Activated CD4-positive, CD25-positive, alpha-beta regulatory T cell (primary cell): ENCODE measurements around the gene ADGRG3.
A peak's percentile ranks its signal among the peaks of the same experiment; 100 is the strongest.
"Not testable (repeated sequence)": the region's sequence is repeated elsewhere in the genome, so short reads cannot be mapped to it uniquely, and the experiment has no call there.

Experiments
- DNase-seq, 4 experiments: peaks; one replicate each; lab custom pipeline; 2025; lab: John Stamatoyannopoulos, UW

ADGRG3 gene

DNA sequence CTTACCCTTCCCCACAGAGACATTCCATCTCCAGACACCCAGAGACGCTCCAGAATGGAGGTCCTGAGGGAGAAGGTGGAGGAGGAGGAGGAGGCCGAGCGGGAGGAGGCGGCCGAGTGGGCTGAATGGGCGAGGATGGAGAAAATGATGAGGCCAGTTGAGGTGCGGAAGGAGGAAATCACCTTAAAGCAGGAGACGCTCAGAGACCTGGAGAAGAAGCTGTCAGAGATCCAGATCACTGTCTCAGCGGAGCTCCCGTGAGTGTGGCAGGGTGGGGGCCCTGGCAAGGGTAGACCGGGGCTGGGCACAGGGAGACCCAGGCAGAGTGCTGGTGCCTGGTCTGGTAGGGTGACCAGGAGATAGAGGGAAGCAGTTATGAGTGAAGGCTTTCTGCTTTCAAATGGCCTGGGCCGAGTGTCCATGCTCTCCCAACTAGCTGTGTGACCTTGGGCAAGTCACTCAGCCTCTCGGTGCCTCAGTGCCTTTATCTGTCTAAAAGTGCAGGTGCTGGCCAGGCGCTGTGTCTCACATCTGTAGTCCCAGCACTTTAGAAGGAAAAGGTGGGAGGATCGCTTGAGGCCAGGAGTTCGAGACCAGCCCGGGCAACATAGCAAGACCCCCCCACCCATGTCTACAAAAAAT, 29.9 kb downstream of the ADGRG3 start:
- DNase-seq = no peak

DNA sequence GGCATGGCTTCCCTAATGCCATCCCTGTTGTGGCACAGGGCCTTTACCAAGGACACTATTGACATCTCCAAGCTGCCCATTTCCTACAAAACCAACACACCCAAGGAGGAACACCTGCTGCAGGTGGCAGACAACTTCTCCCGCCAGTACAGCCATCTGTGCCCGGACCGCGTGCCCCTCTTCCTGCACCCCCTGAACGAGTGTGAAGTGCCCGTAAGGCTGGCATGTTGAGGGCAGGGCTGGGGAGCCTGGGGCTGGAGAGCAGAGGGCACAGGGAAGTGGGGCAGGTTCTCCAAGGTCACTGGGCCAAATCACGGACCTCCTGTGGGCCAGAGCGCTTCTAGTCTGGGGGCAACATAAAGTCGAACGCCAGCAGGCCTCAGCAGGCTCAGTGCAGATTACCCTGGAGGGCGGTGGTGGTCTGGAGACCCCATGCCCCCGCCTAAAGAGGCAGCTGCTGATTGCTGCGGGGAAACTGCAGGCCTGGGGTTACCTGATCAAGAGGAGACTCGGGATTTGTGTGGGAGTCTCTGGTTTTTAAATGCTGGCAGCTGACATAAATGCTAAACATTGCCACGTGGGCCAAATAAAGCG, 30.8 kb downstream of the ADGRG3 start:
- no peak for DNase-seq

DNA sequence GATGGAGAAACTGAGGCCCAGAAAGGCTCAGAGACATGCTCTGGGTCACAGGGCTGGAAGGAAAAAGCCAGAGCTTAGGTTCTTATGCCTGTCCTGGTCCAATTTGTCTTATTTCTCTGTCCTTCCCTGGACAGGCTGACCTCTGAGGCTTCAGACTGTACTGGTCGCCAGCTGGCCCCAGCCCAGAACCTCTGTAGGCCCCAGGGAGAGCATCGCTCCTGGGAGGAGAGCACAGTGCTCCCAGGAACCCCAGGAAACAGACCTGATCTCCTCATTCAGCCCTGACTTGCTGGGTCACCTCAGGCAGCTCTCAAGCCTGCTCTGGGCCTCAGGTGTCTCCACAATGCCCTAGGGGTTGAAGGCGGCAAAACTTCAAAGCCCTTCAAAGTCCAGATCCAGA, 31.4 kb downstream of the ADGRG3 start:
- no peak for DNase-seq

DNA sequence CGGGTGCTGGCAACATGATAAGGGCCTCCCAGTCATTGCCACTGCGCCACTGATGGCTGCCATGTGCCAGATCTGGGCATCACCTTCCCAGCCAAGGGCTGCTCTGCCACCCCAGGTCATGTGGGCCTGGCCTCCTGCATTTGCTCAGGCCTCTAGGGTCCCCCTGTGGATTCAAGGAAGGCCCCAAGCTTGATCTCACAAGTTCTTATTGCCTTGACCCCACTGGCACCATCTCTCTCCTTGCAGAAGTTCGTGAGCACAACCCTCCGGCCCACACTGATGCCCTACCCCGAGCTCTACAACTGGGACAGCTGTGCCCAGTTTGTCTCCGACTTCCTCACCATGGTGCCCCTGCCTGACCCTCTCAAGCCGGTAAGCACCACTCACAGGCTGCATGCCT, 31.8 kb downstream of the ADGRG3 start:
- no peak for DNase-seq

DNA sequence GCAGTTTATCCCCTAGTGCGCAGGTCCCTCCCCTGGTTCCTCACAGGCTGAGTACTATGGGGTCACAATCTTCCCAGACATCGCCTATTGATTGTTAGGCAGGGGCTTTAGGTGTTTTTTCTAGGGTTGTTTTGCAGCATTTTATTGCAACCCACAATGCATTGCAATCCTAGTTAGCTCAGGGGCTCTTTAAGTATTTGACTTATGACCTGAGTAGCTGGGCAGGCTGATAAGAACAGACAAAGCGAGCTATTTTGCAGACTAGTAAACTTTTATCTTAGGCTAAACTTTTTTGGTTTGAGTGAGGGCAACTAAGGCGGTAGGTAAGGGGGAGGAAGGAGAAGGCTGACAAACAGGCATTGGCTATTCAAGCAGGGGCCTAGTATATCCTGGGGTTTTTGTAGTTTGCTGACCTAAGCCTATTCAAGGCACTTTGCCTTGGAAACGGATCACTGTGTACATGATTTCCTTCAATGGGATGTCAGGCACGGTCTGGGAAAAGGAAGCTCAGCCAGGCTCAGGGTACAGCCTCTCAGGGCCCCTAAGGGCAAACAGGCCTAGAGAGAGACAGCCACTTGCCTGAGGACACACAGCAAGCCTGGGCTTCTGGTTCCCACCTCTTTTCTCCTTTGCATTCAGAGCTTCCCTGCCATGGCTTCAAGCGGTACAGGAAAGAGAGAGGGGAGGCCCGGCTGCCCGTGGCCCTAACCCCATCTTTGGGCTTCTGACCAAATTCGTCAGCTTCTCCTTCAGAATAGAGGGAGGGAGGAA, 32.9 kb downstream of the ADGRG3 start:
- DNase-seq = no peak

DNA sequence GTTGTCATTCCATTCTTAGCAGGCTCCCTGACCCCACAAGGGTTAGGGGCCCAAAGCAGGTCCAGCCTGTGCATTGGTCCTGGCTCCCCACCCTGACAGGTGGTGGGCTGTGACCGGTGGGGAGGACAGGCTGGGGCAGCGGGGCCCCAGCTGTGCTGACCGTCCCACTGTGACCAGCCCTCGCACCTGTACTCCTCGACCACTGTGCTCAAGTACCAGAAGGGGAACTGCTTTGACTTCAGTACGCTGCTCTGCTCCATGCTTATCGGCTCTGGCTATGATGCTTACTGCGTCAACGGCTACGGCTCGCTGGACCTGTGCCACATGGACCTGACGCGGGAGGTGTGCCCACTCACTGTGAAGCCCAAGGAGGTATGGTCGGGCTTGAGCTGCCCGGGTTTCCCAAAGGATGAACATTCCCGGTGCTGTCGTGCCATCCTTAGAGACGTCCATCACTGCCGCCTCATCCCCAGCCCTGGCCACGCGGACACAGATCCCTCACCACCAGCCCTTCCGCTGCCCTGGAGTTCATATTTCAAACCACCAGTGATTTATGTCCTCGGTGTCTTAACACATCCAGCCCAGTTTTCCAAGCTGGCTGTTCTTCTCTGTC, 33.8 kb downstream of the ADGRG3 start:
- DNase-seq = no peak

DNA sequence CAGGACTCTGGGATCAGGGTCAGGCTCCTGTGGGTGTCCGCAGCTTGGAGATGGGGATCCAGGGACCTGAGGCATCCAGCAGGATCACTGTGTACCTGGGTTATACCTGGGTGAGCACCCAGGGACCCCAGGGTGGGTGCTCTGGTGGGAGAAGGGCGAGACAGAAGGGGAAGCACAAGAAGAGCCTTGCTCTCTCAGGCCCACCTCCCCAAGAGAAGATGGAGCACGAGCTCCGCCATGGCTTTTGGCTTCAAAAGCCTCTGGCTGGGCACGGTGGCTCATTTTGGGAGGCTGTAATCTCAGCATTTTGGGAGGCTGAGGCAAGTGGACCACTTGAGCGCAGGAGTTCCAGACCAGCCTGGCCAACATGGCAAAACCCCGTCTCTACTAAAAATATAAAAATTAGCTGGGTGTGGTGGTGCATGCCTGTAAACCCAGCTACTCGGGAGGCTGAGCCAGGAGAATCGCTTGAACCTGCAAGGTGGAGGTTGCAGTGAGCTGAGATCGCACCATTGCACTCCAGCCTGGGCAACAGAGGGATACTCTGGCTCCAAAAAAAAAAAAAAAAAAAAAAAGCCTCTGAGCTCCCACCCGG, 35.4 kb downstream of the ADGRG3 start:
- no peak for DNase-seq

DNA sequence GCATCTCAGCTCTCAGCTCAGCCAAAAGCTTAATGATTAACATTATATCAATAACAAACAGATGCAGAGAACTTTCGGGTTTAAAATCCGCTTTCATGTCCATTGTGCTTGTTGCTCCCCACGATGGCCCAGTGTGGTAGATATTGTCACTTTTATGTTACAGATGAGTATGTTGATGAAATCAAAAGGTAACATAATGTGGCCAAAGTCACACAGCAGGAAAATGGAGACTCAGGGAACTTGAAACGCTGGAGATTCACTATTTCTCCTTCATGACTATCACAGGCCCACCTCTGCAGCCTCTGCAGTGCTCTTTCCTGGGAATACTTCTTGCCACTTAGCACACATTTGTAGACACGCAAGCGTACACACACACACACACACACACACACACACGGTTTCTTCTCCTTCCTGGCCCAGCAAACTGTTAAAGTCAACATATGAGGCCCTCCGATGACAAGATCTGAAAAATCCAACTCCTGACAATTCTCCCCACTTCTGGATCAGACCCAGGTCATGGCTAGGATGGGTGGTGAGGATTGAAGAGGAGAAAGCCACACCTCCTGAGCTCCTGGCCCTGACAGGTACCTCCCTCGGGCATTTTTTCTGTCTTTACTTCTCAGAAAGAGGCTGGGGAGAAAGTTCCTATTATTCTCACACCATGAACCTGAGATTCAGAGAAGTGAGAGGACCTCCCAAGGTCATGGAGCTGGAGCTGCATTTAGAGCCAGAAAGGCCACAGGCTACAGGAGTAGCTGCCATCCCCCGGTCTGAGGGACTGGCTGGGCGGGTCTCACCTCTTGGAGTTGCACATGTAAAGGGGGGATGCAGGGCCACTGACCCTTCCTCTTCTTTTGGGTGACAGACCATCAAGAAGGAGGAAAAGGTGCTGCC, 36.2 kb downstream of the ADGRG3 start:
- no peak for DNase-seq

DNA sequence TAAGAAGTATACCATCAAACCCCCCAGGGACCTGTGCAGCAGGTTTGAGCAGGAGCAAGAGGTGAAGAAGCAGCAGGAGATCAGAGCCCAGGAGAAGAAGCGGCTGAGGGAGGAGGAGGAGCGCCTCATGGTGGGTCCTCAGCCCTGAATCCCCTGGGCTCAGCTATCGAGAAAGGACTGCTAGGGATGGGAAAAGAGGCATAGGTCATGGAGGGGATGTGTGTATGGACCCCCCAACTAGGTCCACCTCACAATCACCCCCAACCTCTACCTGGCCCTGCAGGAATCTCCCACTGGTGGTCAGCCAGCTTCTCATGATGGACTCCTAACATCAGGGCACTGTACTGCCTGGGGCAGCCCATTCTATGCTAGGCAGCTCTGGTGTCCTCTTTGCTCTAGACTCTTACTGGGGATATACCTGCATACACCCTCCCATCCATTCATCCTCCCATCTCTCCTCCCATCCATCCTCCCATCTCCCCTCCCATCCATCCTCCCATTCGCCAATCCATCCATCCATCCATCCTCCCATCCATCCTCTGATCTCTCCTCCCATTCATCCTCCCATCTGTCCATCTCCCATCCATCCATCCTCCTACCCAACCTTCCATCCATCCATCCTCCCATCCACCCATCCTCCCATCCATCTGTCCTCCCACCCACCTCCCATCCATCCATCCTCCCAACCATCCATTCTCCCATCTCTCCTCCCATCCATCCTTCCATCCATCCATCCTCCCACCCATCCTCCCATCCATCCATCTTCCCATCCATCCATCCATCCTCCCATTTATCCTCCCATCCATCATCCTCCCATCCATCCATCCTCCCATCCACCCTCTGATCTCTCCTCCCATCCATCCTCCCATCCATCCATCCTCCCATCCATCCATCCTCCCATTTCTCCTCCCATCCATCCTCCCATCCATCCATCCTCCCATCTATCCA, 37.1 kb downstream of the ADGRG3 start:
- no peak for DNase-seq

DNA sequence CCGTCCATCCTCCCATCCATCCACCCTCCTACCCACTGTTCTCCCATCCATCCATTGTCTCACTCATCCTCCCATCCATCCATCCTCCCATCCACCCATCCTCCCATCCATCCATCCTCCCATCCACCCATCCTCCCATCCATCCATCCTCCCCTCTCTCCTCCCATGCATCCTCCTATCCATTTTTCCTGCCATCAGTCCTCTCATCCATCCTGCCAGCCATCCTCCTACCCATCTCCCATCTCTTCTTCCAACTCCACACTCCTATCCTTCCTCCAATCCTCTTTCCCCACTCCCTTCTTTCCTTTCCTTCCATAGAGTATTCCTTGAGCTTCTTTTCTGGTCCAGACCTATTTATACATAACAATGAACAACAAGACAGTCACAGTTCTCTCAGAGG, 38.6 kb downstream of the ADGRG3 start:
- DNase-seq = no peak

DNA sequence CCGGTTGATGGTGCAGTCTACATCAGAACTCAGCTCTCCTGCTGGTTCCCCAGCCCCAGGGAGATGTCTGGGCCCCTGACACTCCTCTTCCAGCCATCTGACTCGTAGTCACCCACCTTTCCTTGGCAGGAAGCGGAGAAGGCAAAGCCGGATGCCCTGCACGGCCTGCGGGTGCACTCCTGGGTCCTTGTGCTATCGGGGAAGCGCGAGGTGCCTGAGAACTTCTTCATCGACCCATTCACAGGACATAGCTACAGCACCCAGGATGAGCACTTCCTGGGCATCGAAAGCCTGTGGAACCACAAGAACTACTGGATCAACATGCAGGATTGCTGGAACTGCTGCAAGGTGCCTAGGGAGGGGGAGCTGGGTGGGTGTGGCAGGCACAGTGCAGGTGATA, 39.2 kb downstream of the ADGRG3 start:
- DNase-seq = no peak

DNA sequence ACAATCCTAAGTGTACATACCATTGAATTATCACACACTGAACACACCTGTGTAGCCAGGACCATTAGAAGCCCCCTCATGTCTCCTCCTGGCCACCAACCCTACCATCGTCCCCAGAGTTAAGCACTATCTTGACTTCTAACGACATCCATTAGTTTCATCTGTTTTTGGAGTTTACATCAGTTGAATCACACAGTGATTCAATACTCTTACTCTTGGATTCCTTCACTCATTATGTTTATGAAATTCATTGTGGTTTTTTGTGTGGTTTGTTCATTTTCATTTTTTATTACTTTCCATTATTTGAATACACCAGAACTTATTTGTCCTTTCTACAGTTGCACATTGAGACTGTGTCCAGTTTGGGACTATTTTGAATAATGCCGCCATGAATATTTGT, 40.1 kb downstream of the ADGRG3 start:
- no peak for DNase-seq

DNA sequence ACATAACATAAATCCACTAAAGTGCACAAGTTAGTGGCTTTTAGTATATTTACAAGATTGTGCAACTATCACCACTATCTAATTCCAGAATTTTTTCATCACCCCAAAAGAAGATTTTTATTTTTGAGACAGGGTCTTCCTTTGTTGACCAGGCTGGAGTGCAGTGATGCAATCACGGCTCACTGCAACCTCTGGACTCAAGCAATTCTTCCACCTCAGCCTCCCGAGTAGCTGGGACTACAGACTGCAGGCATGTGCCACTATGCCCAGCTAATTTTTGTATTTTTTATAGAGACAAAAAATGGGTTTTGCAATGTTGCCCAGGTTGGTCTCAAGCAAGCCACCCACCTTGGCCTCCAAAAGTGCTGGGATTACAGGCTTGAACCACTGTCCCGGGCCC, 41.6 kb downstream of the ADGRG3 start:
- no peak for DNase-seq

DNA sequence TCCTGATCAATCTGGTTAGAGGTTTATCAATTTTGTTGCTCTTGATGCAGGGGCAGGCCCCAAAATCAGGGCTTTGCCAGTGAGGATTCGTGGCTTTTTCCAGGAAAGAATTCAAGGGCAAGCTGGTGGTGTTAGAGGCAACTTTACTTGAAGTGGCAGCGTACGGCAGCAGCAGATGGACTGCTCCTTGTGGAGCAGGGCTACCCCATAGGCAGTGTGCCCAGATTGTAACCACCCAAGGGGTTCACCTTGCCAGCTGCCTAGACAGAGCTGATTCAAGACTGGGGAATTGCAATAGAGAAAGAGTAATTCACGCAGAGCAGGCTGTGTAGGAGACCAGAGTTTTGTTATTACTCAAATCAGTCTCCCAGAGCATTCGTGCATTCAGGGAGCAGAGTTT, 43.2 kb downstream of the ADGRG3 start:
- no peak for DNase-seq

DNA sequence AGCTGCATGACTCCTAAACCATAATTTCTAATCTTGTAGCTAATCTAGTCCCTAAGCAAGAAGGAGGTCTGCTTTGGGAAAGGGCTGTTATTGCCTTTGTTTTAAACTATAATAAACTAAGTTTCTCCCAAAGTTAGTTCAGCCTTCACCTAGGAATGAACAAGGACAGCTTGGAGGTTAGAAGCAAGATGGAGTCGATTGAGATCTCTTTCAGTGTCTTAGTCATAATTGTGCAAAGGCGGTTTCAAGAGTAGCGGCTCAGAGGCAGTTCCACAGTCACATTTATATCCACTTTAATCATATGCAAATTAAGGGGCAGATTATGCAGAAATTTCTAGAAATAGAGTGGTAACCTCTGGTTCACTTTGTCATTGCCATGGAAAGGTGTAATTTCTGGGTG, 43.9 kb downstream of the ADGRG3 start:
- DNase-seq = no peak

DNA sequence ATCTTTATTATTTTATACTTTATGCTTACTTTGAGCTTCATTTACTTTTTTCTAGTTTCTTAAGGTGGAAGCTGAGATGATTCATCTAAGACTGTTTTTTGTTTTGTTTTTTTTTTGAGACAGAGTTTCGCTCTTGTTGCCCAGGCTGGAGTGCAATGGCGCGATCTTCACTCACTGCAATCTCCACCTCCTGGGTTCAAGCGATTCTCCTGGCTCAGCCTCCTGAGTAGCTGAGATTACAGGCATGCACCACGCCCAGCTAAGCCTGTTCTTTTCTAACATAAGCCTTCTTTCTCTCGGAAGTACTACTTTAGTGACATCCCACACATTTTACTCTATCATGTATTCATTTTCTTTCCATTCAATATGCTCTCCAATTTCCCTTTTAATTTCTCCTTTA, 44.5 kb downstream of the ADGRG3 start:
- DNase-seq = not testable (repeated sequence)

DNA sequence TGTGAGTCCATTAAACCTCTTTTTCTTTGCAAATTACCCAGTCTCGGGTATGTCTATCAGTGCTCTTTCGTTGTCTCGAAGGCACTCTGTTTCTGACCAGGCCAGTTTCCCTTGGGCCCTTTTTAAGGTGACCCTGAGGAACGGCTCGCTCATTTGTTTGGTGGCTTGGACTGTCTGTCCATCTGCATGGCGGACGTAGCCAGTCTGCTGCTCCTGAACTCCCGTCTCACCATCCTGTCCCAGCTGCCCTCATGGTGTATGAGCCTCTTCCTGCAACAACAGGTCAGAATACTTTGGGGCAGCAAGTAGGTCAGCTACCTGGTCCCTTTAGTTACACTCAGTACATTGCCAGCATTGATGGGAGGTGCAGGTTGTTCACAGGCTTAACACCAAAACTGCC, 45.5 kb downstream of the ADGRG3 start:
- DNase-seq = no peak

DNA sequence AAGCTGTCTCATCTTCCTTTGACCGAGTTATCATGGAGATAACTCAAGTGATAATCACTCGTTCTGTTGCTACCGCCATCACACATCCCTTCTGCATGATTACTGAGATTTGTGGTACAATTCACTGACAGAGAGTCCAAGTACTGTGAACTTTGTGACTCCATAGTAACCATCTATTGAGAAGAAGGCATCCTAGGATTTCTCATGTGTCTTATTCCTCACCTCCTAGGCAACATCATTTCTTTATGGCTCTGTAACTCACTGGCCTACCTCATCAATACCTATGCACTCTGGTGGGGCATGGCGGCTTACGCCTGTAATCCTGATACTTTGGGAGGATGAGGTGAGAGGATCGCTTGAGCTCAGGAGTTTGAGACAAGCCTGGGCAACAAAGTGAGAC, 45.9 kb downstream of the ADGRG3 start:
- no peak for DNase-seq

DNA sequence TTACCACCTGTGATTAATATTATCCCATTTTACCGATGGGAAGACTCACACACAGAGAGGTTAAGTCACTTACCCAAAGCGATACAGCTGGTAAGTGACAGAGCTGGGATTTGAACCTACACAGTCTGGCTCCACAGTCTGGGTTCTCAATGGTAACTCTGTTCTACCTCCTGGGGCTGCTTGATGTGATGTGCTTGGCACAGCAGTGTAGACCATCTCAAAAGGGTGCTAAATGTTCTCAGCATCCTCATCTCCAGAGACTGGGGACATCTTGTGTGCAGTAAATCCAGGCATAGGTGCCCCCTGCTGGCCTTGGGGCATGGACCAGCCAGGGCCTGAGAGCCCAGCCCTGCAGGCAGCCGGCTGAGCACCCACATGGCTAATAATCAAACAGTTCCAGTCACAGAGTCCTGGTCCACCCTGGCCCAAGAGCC, 52.1 kb downstream of the ADGRG3 start:
- DNase-seq = peak in 1 of 4 experiments; percentile 6
